Uterus (tissue), 2 donors: ENCODE measurements around the gene SART3.

Source experiments
- POLR2A ChIP-seq, 2 donors: fragments of 450-650 bp; IDR thresholded peaks; one replicate each; pipeline ENCODE4 v1.6.1; 2016; ENCODE audit warnings: antibody characterized with exemption in 2 of 2, mild to moderate bottlenecking in 1 of 2, moderate library complexity in 1 of 2
- TF ChIP-seq, protein P1 (sequence below), 4 experiments: fragments of 200-600 bp in 2 of 4; fragments of 450-650 bp in 2 of 4; sonication (generic) in 2 of 4; IDR thresholded peaks; one replicate each; pipeline ENCODE4 v1.5.1; 2016 to 2019; ENCODE audit warnings: antibody characterized with exemption in 4 of 4, mild to moderate bottlenecking in 2 of 4, moderate library complexity in 1 of 4

- TF ChIP-seq, protein P1, sequence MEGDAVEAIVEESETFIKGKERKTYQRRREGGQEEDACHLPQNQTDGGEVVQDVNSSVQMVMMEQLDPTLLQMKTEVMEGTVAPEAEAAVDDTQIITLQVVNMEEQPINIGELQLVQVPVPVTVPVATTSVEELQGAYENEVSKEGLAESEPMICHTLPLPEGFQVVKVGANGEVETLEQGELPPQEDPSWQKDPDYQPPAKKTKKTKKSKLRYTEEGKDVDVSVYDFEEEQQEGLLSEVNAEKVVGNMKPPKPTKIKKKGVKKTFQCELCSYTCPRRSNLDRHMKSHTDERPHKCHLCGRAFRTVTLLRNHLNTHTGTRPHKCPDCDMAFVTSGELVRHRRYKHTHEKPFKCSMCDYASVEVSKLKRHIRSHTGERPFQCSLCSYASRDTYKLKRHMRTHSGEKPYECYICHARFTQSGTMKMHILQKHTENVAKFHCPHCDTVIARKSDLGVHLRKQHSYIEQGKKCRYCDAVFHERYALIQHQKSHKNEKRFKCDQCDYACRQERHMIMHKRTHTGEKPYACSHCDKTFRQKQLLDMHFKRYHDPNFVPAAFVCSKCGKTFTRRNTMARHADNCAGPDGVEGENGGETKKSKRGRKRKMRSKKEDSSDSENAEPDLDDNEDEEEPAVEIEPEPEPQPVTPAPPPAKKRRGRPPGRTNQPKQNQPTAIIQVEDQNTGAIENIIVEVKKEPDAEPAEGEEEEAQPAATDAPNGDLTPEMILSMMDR (IDR thresholded peaks at IDR 0.05): no peak
- TF ChIP-seq POLR2A (IDR thresholded peaks at IDR 0.05): no peak
These were observed 4.2 kb upstream of the SART3 start for GRCh38 chr12:108565146-108565545.
